SU-DHL-6 (cell line): ENCODE measurements around the gene COCH.

Source experiments
- CTCF ChIP-seq: fragments of 200-600 bp; sonication (generic); IDR thresholded peaks from one replicate; pipeline ENCODE4 v1.5.1; 2017; ENCODE audit warnings: antibody characterized with exemption, mild to moderate bottlenecking, low read length, moderate library complexity; ENCODE audit not compliant: insufficient read depth, poor library complexity, severe bottlenecking
- EZH2phosphoT487 ChIP-seq: fragments of 200-600 bp; sonication (generic), shearing (Covaris generic); conservative IDR thresholded peaks from 2 replicates; pipeline ENCODE4 v1.6.1; 2018; ENCODE audit warnings: mild to moderate bottlenecking, antibody characterized with exemption, low read length, moderate library complexity, mixed read lengths

DNA sequence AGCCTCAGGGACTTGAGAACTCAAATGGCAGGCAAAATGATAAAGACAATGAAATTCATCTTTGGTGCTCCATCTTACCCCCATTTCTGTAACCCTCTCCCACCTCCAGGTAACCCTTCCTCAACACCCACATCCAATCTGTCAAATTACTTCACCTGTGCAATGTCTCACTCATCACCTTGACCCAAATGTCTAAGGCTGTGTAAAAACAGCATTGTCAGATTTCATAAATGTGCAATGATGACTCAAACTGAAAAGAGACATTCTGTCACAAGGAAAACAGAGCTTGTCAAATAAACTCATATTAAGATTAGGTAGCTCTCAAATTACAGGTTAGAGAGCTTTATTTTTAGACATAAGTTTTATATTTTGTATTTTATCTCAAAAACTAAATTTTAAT, 19.9 kb upstream of the COCH start:
- TF ChIP-seq CTCF (no peak), EZH2phosphoT487 (no peak)
